Right forelimb (tissue), 1 donor: ENCODE data around the gene COLGALT1.

ENCODE experiments used
- DNase-seq: peaks from one replicate; pipeline ENCODE4 v3.0.0-alpha.2; 2018

Gene COLGALT1

DNA sequence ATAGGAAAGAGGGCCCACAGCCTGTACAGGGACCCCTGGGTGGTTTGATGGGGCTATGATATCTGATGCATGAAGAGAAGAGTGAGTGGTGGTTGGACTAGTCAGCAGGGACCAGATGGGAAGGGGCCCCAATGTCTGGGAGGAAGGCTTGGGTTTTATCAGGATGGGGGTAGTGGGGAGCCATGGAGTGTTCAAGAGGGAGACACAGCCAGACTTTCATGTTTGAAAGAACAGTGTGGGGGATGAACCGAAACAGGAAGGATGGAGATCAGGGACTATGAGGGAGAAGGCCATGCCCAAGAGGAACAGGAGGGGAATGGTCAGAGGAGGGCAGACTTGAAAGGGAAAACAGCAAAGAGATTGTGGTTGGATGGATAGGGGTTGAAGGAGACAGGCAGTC lies 69.6 kb downstream of the COLGALT1 start:
- no peak for DNase-seq

DNA sequence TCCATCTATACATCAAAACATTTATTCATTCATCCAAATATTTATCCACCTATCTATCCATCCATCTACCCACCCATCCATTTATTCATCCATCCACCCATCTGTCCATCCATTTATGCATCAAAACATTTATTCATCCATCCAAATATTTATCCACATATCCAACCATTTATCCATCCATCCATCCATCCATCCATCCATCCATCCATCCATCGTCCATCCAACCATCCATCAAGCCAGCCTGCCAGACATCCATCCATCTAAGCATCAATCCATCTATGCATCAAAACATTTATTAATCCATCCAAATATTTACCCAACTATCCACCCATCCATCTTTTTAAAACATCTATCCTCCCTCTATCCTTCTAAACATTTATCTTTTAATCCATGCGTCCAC lies 70.5 kb downstream of the COLGALT1 start:
- no peak for DNase-seq

DNA sequence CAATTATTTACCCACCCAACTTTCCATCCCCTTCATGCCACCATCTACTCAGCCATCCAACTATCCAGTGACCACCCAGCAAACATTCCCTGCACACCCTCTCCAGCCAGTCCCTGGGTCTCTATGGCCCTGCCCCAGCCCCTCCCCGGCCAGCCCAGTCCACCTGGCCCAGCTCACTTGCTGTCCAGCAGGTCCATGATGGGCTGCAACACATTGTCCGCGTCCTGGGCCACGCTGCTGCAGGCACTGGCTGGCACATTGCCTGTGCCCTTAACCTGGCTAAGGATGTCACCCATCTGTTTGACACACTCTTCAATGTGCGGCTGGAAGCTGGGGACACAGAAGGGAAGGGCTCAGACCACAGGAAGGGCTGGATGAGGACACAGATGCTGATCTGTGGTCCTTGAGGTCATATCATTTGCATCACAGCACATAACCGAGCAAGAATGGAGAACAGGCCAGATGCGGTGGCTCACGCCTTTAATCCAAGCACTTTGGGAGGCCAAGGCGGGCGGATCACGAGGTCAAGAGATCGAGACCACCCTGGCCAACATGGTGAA lies 71.1 kb downstream of the COLGALT1 start:
- DNase-seq, result no peak

DNA sequence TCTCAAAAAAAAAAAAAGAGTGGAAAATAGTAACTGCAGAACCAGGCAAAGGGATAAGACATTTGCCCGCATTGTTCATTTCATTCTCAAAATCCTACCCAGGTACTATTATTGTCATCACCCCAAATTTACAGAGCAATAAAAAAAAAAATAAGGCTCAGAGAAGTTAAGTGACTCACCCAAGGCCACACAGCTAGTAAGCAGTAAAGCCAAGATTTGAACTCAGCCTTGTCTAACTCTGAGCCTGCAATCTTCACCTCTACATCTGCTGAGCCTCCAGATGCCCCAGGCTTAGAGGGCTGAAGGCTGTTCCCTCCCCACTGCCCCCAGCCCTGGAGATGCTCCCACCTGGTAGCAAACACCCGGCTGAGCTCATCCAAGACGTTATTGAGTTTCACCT lies 71.7 kb downstream of the COLGALT1 start:
- DNase-seq, result no peak

DNA sequence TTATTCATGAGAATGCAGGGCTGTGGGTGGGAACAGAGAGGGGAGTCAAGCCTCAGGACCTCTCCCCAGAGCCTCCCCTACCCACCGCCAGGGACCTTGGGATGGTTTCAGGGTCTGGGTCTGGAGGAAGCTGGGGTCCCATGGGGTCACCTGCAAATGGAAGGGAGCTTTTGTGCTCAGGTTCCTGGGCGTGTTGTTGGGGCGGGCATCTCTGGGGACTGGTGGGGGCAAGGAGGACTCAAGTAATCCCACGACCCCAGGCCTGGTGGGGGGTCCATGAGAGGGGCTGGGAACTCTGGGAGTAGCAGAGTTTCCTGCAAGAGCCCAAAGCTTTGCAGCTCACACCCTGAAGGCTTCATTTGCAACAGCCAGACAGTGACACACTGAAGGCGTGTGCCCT lies 72.5 kb downstream of the COLGALT1 start:
- no peak for DNase-seq

DNA sequence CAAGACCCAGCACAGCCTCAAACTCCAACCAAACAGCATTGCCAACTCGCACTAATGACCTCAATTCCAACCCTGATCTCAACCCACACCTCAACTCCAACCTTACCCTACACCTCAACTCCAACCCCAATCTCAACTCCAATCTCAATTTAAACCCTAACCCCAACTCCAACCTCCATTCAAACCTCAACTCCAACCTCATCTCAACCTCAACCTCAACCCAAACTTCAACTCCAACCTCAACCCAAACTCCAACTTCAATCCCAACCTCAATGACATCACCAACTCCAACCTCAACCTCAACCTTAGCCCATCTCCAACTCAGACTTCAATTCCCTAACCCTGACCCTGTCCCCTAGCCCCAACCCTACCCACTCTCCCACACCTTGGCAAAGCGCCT lies 74.3 kb downstream of the COLGALT1 start:
- DNase-seq, result no peak

DNA sequence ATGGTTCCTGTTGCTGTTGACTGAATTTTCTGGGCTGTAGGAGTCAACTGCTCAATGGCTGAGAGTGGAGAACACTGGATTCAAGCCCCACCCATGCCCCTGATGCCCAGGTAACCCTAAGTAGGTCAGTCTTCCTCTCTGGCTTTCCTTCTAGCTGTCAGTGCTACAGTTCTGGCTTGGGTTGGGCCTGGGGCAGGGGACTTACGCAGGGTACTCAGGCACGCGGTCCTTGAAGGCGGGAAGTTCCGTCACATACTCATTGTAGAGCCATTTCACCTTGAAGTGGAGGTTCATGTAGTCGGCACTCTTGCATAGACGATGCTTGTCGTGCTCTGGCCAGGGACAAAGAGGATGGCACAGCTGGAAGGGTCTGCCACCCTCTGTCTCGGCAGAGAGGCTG lies 77.1 kb downstream of the COLGALT1 start:
- no peak for DNase-seq
